Activated CD4-positive, alpha-beta T cell treated with anti-CD3 and anti-CD28 coated beads, Interleukin-2, amount 50 U/mL, for 24 hours (primary cell): ENCODE data around the gene IQGAP3.

Experiments
- DNase-seq, 2 donors: peaks; one replicate each; pipeline ENCODE4 v3.0.0-alpha.2; 2020; ENCODE audit warnings: low read depth in 1 of 2, low spot score in 1 of 2

Gene IQGAP3

DNA sequence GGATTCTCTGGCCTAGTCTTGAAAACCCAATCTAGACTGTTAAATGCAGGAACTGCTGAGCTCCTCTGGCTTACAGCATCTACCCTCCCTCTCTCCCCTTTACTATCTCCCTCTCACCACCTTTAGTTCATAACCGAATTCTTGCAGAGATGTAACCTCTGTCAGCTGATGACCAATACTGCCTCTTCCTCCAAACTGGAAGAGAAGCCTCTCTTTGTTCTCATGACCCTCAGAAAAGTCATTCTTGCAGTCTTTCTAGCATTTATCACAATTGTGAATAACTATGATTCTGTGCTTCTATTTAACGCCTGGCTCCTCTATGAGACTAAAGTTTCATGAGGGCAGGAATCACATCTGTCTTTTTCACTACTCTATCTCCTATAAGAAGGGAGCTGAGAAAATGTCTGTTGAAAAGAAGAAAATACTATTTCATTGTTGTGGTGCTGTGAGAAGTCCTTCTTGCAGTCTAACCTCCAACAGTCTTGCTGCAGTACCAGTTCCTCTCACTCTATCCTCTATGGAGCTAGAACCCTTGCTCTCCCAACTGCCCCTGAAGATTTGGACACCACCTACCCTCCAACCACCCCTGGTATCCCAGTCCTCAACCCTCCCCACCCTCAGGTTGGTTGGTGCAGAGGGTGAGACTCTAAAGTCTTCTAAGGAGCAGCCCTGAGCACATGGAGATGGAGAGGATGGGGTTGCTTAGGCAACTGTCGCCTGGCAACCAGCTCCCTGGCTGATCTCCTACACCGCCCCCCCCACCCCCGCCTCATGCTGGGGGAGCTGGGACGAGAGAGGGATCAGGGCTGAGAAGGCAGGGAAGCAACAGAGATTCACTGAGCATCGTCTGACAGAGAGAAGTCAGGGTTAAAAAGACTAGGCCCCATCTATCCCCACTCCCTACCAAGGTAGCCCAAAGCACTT is 85.7 kb downstream of the IQGAP3 start:
- no peak for DNase-seq

DNA sequence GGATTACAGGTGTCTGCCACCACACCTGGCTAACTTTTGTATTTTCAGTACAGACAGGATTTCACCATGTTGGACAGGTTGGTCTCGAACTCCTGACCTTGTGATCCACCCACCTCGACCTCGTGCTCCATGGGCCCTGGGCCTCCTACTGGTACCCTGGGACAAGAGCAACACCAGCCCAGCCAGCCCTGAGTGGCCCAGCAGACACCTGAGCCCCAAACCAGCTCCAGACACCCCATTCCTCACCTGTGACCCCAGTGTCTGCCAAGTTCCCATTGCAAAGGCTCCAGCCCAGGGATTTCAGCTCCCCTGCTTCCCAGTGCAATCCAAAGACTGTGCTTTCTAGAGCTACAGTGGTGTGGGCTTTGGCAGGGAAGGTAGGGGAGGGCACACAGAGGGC is 86.4 kb downstream of the IQGAP3 start:
- DNase-seq, result no peak

DNA sequence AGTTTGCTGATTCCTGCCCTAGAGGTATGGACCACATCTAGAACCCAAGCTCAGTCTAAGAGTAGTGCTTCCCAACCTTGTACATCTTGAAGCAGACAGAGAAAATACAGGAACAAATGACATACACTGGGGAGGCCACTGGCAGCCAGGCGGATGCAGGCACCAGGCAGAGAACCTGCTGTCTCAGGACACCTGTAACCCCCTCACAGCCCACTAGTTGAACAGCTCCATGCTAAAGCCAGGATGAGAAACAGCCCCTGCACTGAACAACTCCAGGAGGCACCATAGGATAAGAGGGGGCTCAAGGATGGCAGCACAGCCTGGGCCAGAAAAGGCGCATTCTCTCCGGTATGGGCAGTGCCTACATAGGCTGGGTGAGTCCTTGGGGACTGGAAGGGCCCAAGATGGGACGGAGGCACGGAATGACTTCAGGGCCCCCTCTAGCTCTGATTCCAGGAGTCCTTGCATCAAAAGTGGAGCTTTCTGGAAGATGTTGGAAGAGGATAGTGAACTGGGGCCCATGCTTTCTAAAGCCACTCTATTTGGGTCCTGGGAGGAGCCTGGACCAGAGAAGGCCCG is 87.8 kb downstream of the IQGAP3 start:
- DNase-seq, result no peak

DNA sequence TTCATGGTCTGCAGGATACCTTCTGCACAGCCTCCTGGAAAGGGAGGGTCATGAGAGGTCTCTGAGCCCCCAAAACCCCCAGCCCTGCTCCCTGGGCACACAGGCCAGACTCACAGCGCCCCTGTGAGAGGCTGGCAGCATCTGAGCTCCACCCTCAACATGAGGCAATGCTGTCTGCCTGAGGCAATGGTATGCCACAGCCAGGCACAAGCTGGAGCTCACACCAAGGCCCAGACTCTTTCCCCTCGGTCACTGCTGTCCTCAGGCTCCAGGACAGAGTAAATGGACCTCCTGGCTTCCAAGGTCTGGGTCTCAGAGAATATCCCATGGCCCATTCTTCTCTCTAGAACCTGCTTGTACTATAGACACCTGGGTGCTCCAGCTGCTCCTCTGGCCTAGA is 89.0 kb downstream of the IQGAP3 start:
- no peak for DNase-seq

DNA sequence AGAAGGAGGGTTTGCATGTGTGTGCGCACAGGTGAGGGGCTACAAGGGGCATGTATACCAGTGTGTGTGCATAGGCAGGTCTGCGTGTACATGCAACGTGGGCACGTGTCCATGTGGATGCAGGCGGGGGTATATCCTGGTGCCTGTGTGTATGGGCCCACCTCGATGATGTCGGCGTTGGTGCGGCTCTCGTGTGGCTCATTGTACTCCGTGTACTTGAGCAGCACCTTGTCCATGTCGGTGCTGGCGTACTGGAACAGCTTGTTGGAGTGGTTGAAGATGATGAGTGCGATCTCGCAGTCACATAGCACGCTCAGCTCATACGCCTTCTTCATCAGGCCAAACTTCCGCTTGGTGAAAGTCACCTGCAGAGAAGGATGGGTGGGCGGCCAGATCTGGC is 90.1 kb downstream of the IQGAP3 start:
- no peak for DNase-seq

DNA sequence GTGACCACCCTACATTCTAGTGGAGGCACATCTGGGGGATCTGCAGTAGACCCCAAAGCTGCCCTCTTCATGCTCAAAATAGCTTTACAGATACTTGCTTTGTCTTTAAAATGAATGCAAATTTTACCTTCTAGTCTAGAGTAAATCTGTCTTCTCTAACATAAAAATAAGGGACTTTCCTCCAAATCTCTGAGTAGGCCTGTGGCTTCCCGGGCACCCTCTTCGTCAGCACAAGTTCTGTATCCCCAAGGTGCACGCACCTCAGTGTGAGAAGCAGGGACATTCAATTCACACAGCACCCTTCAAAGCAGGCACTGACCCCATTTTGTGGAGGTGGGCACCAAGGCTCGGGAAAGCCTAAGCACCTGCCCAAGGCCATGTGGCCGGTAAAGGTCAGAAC is 90.8 kb downstream of the IQGAP3 start:
- DNase-seq, result no peak

DNA sequence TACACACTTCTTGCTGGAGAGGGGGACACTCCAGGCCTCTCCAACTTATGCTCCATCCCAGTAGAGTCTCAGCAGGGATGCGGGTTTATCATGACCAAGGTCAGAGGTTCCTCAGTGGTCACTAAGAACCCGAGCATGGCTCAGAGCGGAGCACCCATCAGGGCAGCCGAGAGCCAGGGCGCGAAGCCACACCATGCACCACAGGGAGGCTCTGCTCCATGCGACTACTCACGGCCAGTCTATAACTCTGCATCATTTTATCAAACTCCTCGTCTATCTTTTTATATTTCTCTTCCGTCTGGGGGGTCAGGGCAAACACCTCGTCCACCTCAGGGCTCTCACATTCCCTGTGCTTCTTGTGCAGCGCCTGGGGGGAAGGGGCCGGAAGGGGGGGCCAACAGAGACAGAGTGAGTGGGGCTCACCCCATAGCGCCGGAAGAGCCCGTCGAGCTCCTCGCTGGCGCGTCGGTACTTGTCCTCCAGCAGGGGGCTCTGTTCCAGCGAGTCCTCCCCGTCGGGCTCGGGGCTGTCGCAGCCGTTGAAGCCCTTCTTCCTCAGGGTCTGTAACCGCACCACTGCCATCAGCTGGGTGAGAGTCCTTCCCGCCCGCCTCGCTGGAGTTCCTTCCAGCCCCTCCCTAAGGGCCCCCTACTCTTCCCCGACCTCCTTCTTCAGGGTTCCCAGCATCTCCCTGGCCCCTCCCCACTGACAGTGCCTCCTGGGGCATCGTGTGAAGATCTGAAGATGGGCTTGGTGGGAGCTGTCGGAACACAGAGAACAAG is 91.8 kb downstream of the IQGAP3 start:
- peak; percentile 46 to 70 for DNase-seq

DNA sequence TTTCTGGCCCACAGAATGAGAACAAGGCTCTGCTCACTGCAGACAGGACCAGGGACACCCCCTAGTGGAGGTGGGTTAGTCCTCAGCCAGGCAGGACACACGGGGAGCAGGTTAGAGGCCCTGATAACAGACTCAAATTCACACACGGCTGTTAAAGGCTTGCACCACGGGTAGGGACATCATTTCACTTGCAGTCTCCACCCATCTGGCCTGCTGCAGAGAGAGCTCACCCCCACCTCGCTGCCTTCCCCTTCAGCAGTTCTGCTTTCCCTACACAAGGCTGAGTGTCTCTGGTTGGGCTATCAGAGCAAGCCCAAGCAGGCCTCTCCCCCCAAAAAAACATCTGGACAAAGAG is 92.4 kb downstream of the IQGAP3 start:
- DNase-seq, result no peak

DNA sequence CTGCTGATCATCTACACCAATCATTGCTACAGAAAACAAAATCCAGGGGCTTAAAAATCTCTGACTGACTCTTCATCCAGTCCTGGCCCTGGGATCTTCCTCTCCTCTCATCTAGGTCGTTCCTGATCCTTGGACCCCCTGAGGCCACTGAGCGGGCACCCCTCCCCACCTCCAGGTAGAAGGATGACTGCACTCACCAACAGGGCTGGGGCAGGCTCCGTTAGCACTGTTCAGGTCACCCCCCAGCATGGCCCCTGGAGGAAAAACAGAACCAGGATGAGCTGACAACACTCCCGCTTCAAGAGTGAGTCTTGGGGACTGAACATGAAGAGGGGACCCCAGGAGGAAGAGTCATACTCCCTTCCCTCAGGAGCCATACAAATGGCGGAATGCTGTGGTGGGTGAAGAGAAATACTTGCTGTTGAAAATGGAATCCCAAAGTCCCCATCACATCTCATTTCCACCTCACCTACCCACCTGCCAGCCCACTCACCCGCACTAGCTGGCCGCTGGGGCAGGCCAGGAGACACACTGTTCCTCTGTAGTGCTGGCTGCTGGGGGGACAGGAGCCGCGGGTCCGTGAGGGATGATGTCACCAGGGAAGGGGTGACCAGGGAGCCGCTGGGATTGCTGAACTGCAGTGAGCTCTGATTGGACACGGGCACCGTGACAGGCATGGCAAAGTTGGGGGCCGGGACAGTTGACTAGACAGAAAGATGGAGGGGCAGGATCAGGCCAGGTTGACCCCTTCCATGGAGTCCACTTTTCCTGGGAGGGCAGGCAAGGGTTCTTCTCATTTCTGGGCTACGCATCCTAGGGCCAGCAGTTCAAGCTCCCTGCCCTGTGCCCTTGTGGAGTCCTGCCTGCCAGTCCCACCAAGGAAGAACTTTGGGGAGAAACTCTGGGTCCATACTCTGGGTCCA is 93.0 kb downstream of the IQGAP3 start:
- no peak for DNase-seq

DNA sequence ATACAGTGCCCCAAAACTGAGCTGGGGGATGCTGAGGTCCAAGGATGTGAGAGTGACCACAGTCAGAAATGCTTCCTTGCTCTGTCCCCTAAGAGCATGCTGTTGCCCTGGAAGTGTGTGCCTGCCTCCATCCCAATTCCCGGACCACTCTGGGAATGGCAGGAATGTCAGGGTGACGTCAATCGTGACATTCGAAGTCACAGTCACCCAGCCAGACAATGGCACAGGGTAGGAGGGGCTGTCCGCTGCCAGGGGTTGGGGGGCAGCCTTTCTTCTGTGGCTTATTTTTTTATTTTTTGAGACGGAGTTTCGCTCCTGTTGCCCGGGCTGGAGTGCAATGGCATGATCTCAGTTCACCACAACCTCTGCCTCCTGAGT is 94.1 kb downstream of the IQGAP3 start:
- no peak for DNase-seq

DNA sequence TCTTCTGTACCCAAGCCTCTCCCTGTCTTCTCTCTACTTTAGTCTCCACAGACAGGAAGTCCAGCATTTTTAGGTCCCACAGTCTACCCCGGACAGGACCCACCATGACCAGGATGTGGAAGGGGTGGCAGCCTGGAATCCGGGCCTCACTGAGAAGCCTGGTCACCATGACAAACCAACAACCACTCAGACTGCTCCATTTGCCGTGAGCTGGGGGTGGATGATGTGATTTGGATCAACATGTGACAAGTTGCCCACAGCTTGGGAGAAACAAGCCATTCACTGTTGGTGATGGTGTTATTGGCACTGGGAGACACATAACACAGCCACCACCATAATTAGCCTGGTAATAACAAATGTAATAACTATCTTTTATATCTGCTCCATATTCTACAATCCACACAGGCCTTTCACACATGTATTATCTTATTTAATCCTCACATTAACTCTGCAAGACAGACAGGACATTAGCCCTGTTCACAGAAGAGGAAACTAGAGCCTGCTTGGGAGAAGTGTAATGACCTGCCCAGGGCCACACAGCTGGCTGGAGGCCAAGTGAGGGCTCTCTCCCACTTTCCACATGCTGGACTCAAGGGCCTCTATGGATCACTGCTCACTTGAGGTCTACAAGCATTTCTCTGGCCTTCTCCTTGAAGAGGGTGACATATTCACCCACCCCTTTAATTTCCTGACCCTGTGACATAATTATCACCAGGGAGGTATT is 94.7 kb downstream of the IQGAP3 start:
- no peak for DNase-seq

DNA sequence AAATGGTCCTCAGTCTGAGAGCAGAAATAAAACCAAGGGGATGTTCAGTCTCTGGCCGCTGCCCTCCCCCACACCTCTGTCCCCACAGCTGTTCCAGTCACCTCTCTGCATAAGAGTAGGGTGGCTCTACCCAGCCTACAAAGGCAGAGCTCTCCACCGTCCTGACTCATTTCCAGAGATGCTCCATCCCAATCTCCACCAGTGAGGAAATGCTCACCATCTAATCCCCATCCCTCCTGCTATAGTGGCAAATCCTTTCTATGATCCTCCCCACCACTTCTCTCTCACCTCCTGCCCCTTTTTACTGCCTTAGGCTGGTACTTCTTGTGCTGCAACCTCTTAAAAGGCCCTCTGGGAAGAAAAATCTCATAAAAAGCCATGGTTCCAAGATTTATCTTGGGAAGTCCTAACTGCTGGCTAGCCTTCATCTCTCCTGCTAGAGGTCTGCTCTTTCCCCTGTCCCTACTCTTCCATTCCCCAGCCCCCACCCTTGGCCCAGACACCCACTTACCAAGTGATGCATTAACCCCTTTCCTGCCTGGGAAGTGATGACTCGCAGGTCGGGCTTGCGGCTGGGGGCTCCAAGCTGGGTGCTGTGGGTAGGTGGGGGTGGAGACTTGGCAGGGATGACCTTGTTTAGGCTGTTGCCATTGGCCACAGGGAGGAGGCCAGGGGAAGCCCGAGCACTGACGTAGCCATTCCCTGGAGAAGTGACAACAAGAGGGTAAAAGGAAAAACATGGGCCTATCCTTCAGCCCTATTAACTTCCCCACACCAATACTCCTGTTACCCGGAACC is 95.7 kb downstream of the IQGAP3 start:
- no peak for DNase-seq

DNA sequence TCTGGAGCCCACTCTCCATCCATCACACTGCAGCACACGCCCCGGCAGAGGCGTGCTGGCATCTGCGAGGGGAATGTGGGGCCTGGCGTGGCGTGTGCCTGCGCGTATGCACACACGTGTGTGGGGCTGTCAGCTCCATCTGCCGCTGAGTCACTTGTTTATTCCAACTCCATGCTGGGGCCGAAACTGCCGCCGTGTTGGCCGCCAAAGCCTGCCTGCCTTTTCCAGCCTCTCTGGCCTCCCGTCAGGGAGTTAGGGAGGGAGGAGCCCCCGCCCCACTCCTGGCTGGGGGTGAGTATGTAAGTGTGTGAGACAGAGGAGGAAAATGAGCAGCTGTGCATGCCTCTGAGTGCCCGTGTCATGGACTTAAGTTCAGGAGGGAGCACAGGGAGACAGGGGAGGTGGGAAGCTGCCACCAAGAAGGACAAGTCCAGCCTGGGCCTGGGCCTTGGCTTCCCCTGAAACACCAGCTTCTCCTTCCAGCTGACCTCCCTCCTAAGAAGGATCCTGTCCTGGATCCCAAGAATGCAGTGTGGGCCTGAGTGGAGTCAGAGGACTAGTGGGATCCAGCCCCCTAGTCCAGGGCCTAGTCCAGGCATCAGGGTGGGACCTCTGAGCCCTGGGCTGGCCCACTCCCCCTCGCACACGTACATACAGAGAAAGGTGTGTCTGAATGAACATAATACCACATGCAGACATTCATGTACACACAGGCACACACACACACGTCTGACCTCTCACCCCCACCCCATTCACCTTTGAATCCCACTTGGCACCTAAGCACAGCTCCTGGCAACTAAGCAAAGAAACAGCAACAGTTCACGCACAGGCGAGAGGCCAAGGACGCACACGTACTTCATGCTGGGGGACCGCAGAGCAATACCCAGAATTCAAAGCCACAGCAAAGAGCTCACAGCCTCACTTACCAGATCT is 96.5 kb downstream of the IQGAP3 start:
- DNase-seq, result no peak
